Natural killer cell (primary cell): ENCODE measurements around the gene ATP6V0E1. TPM values are rescaled to one million over a fixed set of nuclear protein-coding genes. Genes with fewer than 3 reads are reported as not detected.

ENCODE experiments used
- ATAC-seq, 3 donors: fragments of 150-1000 bp in 2 of 3; fragments of 200-7000 bp in 1 of 3; cut with Tn5 transposase; 1 replicate in 1 of 3; 2 replicates in 2 of 3; pipeline ENCODE4 v1.10.0; 2021; ENCODE audit warnings: mild to moderate bottlenecking in 2 of 3, moderate library complexity in 2 of 3
- DNase-seq, 2 donors: peaks; one replicate each; pipeline versions ENCODE4 v3.0.0 to v3.0.0-alpha.2; 2013 to 2021; ENCODE audit warnings: mixed read lengths in 1 of 2
- H3K27ac ChIP-seq: one replicate; pipeline ENCODE4 v1.5.1; 2013; ENCODE audit warnings: mild to moderate bottlenecking, low read length
- H3K27me3 ChIP-seq: one replicate; pipeline ENCODE4 v1.6.1; 2013; ENCODE audit warnings: low read length; ENCODE audit not compliant: control insufficient read depth, insufficient read depth
- H3K36me3 ChIP-seq: one replicate; pipeline ENCODE4 v1.6.1; 2013; ENCODE audit warnings: low read length; ENCODE audit not compliant: control insufficient read depth, insufficient read depth
- H3K4me1 ChIP-seq: one replicate; pipeline ENCODE4 v1.6.1; 2013; ENCODE audit warnings: low read length; ENCODE audit not compliant: control insufficient read depth, insufficient read depth
- H3K4me3 ChIP-seq: one replicate; pipeline ENCODE4 v1.5.1; 2013; ENCODE audit warnings: low read length
- H3K9me3 ChIP-seq: one replicate; pipeline ENCODE4 v1.6.1; 2013; ENCODE audit warnings: low read length; ENCODE audit not compliant: control insufficient read depth, insufficient read depth
- H3K27ac Mint-ChIP-seq, 2 donors: one replicate each; pipeline ENCODE4 v1.8.0; 2022; ENCODE audit warnings: mild to moderate bottlenecking in 2 of 2, mixed read lengths in 2 of 2, moderate library complexity in 1 of 2
- H3K27me3 Mint-ChIP-seq, 2 donors: one replicate each; pipeline ENCODE4 v1.8.0; 2022; ENCODE audit warnings: low read depth in 2 of 2, mixed read lengths in 2 of 2
- H3K36me3 Mint-ChIP-seq: one replicate; pipeline ENCODE4 v1.8.0; 2022; ENCODE audit warnings: mixed read lengths
- H3K4me1 Mint-ChIP-seq, 2 donors: one replicate each; pipeline ENCODE4 v1.8.0; 2022; ENCODE audit warnings: mixed read lengths in 2 of 2
- H3K4me3 Mint-ChIP-seq: one replicate; pipeline ENCODE4 v1.8.0; 2022; ENCODE audit warnings: mild to moderate bottlenecking, moderate library complexity, mixed read lengths
- H3K9me3 Mint-ChIP-seq, 2 donors: one replicate each; pipeline ENCODE4 v1.8.0; 2022; ENCODE audit warnings: mixed read lengths in 2 of 2
- CTCF ChIP-seq: fragments of 200-600 bp; IDR thresholded peaks from one replicate; pipeline ENCODE4 v1.8.0; 2022; ENCODE audit warnings: antibody characterized with exemption
- WGBS: methylation state at CpG from one replicate; pipeline ENCODE4 v1.1.7; 2013; ENCODE audit warnings: missing lambda C conversion rate; ENCODE audit not compliant: insufficient coverage; 5-methylcytosine and 5-hydroxymethylcytosine counted together
- intact Hi-C: fragments of 100-400 bp; cut with micrococcal nuclease; formaldehyde crosslinking; loops from one replicate; pipeline ENCODE4 v1.14.2; 2022
- total RNA-seq, 4 donors: library from RNA; stranded (reverse); fragments of 120-200 nt in 1 of 4; gene quantifications; one replicate each; pipeline versions ENCODE4 v1.2.3 to v1.2.4, GENCODE V29; 2013 to 2022

The ATP6V0E1 gene
- total RNA-seq, 3 donors from 2014 or later (not counting 1 experiment from before 2014, with no cell fraction given), result 101 to 141 (median 103) TPM

GRCh38 chr5:173055042-173055721, 71.6 kb downstream of the ATP6V0E1 start:
- no peaks in the 10 kb centered on the region for H3K9me3 Mint-ChIP-seq
- H3K27ac Mint-ChIP-seq, result peak overlapping the region; percentile 89 to 95
- peak overlapping the region; percentile 93 for H3K4me3 Mint-ChIP-seq
- Histone ChIP-seq H3K9me3 (no peaks in the 10 kb centered on the region), H3K36me3 (peaks cover 2% of the 10 kb centered on the region), H3K4me3 (peak overlapping the region; percentile 86), H3K27ac (no peak overlapping the region), H3K27me3 (no peaks in the 10 kb centered on the region), H3K4me1 (peaks cover 8% of the 10 kb centered on the region)
- H3K4me1 Mint-ChIP-seq, result peaks cover 23 to 28% of the 10 kb centered on the region in 2 donors
- peaks cover 11 to 18% of the 10 kb centered on the region in 2 donors for H3K27me3 Mint-ChIP-seq
- 34% methylated on average over 6 of the region's 10 CpGs for WGBS
- intact Hi-C loops, result no loop called here
- no peak for ATAC-seq
- DNase-seq, result no peak
- H3K36me3 Mint-ChIP-seq, result no peaks in the 10 kb centered on the region
- TF ChIP-seq CTCF, result no peak

GRCh38 chr5:173055722-173055982, 72.1 kb downstream of the ATP6V0E1 start:
- DNase-seq (no peak), ATAC-seq (no peak)
- Histone ChIP-seq H3K4me1 (peaks cover 8% of the 10 kb centered on the region), H3K4me3 (peak overlapping the region; percentile 86), H3K36me3 (peaks cover 2% of the 10 kb centered on the region), H3K9me3 (no peaks in the 10 kb centered on the region), H3K27ac (peak overlapping the region; percentile 37), H3K27me3 (no peaks in the 10 kb centered on the region)
- Mint-ChIP-seq H3K4me1 (peaks cover 23 to 28% of the 10 kb centered on the region in 2 donors), H3K4me3 (peak overlapping the region; percentile 93), H3K27ac (peak overlapping the region; percentile 89 to 95), H3K36me3 (no peaks in the 10 kb centered on the region), H3K9me3 (no peaks in the 10 kb centered on the region), H3K27me3 (peaks cover 11 to 18% of the 10 kb centered on the region in 2 donors)
- TF ChIP-seq CTCF, result no peak
- 2% methylated on average over 11 of the region's 11 CpGs for WGBS
- intact Hi-C loops, result no loop called here

- Histone ChIP-seq H3K27me3 (no peaks in the 10 kb centered on the region), H3K27ac (peak within 1 kb of the TSS; percentile 92), H3K36me3 (peaks cover 2% of the 10 kb centered on the region), H3K9me3 (no peaks in the 10 kb centered on the region), H3K4me1 (peaks cover 8% of the 10 kb centered on the region), H3K4me3 (peak within 1 kb of the TSS; percentile 86)
- ATAC-seq (peak; percentile 62 to 84 (median 74)), DNase-seq (peak; percentile 98 to 99)
- WGBS, result under 1% methylated on average over 74 of the region's 74 CpGs
- intact Hi-C loops, result loop anchor here (1.0 to 2.0 kb wide), 2 partner anchors 97 to 283 kb away; partner anchors contain the start of gene RPL26L1
- Mint-ChIP-seq H3K4me3 (peak within 1 kb of the TSS; percentile 94), H3K36me3 (no peaks in the 10 kb centered on the region), H3K27me3 (peaks cover 11 to 18% of the 10 kb centered on the region in 2 donors), H3K27ac (peak within 1 kb of the TSS; percentile 89 to 95), H3K4me1 (peaks cover 24 to 28% of the 10 kb centered on the region in 2 donors), H3K9me3 (no peaks in the 10 kb centered on the region)
- TF ChIP-seq CTCF, result no peak
These were observed 72.6 kb downstream of the ATP6V0E1 start, which contains the start of gene CREBRF for GRCh38 chr5:173055983-173056782. Gene CREBRF (plus strand): TSS chr5:173056352. CDS start chr5:173080776, 24,424 bp downstream.
